ENCODE data around the gene NYAP1.
"Not testable (repeated sequence)": the region's sequence is repeated elsewhere in the genome, so short reads cannot be mapped to it uniquely, and the experiment has no call there.

DNA sequence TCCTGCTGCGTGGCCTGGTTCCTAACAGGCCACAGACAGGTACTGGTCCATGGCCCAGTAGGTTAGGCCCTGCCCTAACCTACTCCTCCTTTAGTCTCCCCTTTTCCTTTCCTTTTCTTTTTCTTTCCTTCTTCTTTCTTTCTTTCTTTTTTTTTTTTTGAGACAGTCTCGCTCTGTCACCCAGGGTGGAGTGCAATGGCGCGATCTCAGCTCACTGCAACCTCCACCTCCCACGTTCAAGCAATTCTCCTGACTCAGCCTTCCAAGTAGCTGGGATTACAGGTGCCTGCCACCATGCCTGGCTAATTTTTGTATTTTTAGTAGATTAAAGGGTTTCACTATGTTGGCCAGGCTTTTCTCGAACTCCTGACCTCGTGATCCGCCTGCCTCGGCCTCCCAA is 52.3 kb downstream of the NYAP1 start:
- TF ChIP-seq, protein P1, sequence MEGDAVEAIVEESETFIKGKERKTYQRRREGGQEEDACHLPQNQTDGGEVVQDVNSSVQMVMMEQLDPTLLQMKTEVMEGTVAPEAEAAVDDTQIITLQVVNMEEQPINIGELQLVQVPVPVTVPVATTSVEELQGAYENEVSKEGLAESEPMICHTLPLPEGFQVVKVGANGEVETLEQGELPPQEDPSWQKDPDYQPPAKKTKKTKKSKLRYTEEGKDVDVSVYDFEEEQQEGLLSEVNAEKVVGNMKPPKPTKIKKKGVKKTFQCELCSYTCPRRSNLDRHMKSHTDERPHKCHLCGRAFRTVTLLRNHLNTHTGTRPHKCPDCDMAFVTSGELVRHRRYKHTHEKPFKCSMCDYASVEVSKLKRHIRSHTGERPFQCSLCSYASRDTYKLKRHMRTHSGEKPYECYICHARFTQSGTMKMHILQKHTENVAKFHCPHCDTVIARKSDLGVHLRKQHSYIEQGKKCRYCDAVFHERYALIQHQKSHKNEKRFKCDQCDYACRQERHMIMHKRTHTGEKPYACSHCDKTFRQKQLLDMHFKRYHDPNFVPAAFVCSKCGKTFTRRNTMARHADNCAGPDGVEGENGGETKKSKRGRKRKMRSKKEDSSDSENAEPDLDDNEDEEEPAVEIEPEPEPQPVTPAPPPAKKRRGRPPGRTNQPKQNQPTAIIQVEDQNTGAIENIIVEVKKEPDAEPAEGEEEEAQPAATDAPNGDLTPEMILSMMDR (IDR thresholded peaks at IDR 0.05) = not testable (repeated sequence)
- TF ChIP-seq POLR2A (IDR thresholded peaks at IDR 0.05; ENCODE audit: low read depth); POLR2AphosphoS5 (IDR thresholded peaks at IDR 0.05); EP300 (IDR thresholded peaks at IDR 0.05): not testable (repeated sequence)
